ENCODE data around the gene FYB2.
"Not testable (repeated sequence)": the region's sequence is repeated elsewhere in the genome, so short reads cannot be mapped to it uniquely, and the experiment has no call there.

Gene FYB2

GRCh38 chr1:56790036-56790435 lies 29.2 kb downstream of the FYB2 start:
- peak; percentile 42 for DNase-seq

- peak; percentile 72 for DNase-seq
These were observed 30.6 kb downstream of the FYB2 start for GRCh38 chr1:56788588-56788987.

GRCh38 chr1:56788102-56788501 lies 31.1 kb downstream of the FYB2 start:
- no peak for DNase-seq

GRCh38 chr1:56787330-56787729 lies 31.9 kb downstream of the FYB2 start:
- peak; percentile 65 for DNase-seq

GRCh38 chr1:56782773-56783172 lies 36.4 kb downstream of the FYB2 start:
- DNase-seq: no peak

- DNase-seq: no peak
These were observed 38.4 kb downstream of the FYB2 start for GRCh38 chr1:56780826-56781225.

GRCh38 chr1:56780128-56780750 lies 39.0 kb downstream of the FYB2 start:
- no peak for DNase-seq

GRCh38 chr1:56777972-56778371 lies 41.2 kb downstream of the FYB2 start:
- DNase-seq: no peak

- not testable (repeated sequence) for DNase-seq
These were observed 44.5 kb downstream of the FYB2 start for GRCh38 chr1:56774732-56775131.

- no peak for DNase-seq
These were observed 45.1 kb downstream of the FYB2 start for GRCh38 chr1:56774067-56774609.

- no peak for DNase-seq
These were observed 45.7 kb downstream of the FYB2 start for GRCh38 chr1:56773341-56774066.

GRCh38 chr1:56771717-56772116 lies 47.5 kb downstream of the FYB2 start:
- DNase-seq: no peak

- DNase-seq: no peak
These were observed 60.4 kb downstream of the FYB2 start for GRCh38 chr1:56758794-56759193.

GRCh38 chr1:56758135-56758534 lies 61.1 kb downstream of the FYB2 start:
- DNase-seq: peak; percentile 72

- DNase-seq: no peak
These were observed 63.3 kb downstream of the FYB2 start for GRCh38 chr1:56755911-56756310.

GRCh38 chr1:56754708-56755479 lies 64.3 kb downstream of the FYB2 start:
- DNase-seq: no peak

- no peak for DNase-seq
These were observed 74.0 kb downstream of the FYB2 start for GRCh38 chr1:56745231-56745630.

GRCh38 chr1:56728964-56729363 lies 90.2 kb downstream of the FYB2 start:
- DNase-seq: no peak

GRCh38 chr1:56726706-56727105 lies 92.5 kb downstream of the FYB2 start:
- DNase-seq: no peak

GRCh38 chr1:56719171-56719570 lies 100.0 kb downstream of the FYB2 start:
- no peak for DNase-seq

GRCh38 chr1:56715156-56715555 lies 104.0 kb downstream of the FYB2 start:
- DNase-seq: no peak

GRCh38 chr1:56713112-56713511 lies 106.1 kb downstream of the FYB2 start:
- no peak for DNase-seq

GRCh38 chr1:56712150-56712549 lies 107.1 kb downstream of the FYB2 start:
- DNase-seq: no peak

GRCh38 chr1:56710646-56711045 lies 108.6 kb downstream of the FYB2 start:
- DNase-seq: no peak
